A673 (cell line): ENCODE data around the gene AGMO.

Experiments used
- EZH2 ChIP-seq: fragments of 200-600 bp; sonication (generic); IDR thresholded peaks from 2 replicates; pipeline ENCODE4 v1.6.1; 2017; ENCODE audit warnings: borderline replicate concordance, low read depth, mild to moderate bottlenecking, mixed read lengths, antibody characterized with exemption, low read length; ENCODE audit not compliant: poor library complexity, severe bottlenecking
- TF ChIP-seq, protein P1 (sequence below): fragments of 300-800, 200-600 bp; sonication (generic); conservative IDR thresholded peaks from 2 replicates; pipeline ENCODE4 v1.5.1; 2017; ENCODE audit warnings: low read depth, mild to moderate bottlenecking, antibody characterized with exemption, low read length, moderate library complexity, mixed read lengths

- TF ChIP-seq, protein P1, sequence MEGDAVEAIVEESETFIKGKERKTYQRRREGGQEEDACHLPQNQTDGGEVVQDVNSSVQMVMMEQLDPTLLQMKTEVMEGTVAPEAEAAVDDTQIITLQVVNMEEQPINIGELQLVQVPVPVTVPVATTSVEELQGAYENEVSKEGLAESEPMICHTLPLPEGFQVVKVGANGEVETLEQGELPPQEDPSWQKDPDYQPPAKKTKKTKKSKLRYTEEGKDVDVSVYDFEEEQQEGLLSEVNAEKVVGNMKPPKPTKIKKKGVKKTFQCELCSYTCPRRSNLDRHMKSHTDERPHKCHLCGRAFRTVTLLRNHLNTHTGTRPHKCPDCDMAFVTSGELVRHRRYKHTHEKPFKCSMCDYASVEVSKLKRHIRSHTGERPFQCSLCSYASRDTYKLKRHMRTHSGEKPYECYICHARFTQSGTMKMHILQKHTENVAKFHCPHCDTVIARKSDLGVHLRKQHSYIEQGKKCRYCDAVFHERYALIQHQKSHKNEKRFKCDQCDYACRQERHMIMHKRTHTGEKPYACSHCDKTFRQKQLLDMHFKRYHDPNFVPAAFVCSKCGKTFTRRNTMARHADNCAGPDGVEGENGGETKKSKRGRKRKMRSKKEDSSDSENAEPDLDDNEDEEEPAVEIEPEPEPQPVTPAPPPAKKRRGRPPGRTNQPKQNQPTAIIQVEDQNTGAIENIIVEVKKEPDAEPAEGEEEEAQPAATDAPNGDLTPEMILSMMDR: no peak
- no peak for TF ChIP-seq EZH2
Measured at GRCh38 chr7:15471669-15471950, 90.2 kb downstream of the AGMO start.
